Stimulated activated CD8-positive, alpha-beta memory T cell treated with anti-CD3 and anti-CD28 coated beads, Interleukin-2, amount 100 ng/mL, for 1 hour (primary cell): ENCODE data around the gene BBS2.
"Not testable (repeated sequence)": the region's sequence is repeated elsewhere in the genome, so short reads cannot be mapped to it uniquely, and the experiment has no call there.

Experiments used
- DNase-seq, 2 donors: peaks; one replicate each; pipeline ENCODE4 v3.0.0-alpha.2; 2020; ENCODE audit warnings: low read depth in 2 of 2

Gene BBS2

GRCh38 chr16:56520251-56520577 lies 390 bp upstream of the BBS2 start:
- no peak for DNase-seq

- DNase-seq, result no peak
Observed at GRCh38 chr16:56518425-56518824, 1.4 kb downstream of the BBS2 start.

DNA sequence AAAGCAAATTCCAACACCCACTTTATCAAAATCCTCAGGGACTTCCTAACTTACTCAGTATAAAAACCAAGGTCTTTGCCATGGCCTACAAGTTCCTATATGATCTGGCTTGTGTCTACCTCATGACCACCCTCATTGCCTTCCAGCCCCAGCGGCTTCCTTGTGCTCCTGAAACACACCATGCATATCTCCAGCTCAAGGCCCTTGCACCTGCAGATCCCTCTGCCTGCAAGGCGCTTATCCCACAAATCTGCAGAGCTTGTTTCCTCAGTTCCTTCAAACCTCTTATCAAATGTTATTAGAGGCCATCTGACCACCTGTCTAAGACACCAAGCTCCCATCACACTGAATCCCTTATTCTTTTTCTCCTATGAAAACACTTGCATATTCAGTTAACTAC lies 2.6 kb downstream of the BBS2 start:
- no peak for DNase-seq

GRCh38 chr16:56515665-56516064 lies 4.2 kb downstream of the BBS2 start:
- no peak for DNase-seq

DNA sequence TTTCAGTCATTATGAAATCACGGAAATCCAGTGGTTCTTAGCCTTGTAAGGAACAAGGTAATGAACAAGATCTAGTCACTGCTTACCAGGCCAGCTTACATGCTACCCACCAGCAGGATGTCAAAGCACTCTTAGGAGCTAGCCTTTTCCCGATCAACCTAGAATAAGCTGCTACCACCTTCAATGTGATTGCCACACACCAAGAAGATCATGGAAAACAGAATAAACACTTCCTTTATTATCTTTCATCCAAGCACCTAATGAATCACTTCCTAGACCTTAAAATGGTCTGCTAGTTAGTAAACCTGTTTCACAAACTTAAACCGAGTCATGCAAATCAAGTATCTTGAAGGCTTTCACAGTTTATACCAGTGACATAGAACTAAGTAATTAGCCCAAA lies 5.0 kb downstream of the BBS2 start:
- no peak for DNase-seq

- DNase-seq, result peak; percentile 12 to 15
Observed at GRCh38 chr16:56513972-56514371, 5.9 kb downstream of the BBS2 start.

DNA sequence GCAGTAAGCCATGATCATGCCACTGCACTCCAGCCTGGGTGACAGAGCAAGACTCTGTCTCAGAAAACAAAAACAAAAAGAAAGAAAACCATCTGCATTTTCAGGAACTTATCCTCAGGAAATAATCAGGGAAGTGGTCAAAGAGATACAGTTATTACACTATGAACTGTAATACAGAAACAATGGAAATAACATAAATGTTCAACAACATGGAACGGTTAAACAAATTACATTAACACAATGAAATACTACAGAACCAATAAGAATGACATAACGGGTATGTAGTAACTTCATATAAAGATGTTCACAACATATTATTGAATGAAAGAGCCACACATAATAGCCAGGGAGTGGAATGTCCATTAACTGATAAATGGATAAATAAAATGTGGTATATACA lies 6.7 kb downstream of the BBS2 start:
- DNase-seq, result no peak

- DNase-seq, result no peak
Observed at GRCh38 chr16:56512025-56512424, 7.8 kb downstream of the BBS2 start.

GRCh38 chr16:56510544-56510943 lies 9.3 kb downstream of the BBS2 start:
- no peak for DNase-seq

GRCh38 chr16:56506941-56507340 lies 12.9 kb downstream of the BBS2 start:
- DNase-seq, result no peak

- DNase-seq, result no peak
Observed at GRCh38 chr16:56505181-56505580, 14.6 kb downstream of the BBS2 start.

DNA sequence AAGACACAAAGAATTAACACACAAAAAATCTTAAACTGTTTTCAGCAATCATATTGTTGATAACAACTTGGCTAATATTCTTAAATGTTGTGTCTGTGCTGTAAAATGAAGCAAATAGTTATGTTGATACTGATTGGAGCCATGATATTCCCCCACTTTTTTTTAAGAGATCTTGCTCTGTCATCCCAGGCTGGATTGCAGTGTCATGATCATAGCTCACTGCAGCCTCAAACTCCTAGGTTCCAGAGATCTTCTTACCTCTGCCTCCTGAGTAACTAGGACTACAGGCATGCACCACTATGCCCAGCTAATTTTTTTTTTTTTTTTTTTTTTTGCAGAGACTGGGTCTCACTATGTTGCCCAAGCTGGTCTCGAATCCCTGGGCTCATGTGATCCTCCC lies 26.0 kb downstream of the BBS2 start:
- DNase-seq, result no peak

DNA sequence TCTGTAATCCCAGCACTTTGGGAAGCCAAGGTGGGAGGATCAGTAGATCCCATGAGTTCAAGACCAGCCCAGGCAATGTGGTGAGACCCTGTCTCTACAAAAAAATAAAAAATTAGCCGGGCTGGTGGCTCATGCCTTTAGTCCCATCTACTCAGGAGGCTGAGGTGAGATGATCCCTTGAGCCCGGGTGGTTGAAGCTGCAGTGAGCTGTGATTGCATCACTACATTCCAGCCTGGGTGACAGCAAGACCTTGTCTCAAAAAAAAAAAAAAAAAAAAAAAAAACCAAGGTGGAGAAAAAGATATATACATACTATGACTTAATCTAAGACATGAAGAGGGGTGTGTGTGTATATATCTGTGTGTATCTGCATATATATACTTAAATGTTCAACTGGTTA lies 26.7 kb downstream of the BBS2 start:
- DNase-seq, result no peak

DNA sequence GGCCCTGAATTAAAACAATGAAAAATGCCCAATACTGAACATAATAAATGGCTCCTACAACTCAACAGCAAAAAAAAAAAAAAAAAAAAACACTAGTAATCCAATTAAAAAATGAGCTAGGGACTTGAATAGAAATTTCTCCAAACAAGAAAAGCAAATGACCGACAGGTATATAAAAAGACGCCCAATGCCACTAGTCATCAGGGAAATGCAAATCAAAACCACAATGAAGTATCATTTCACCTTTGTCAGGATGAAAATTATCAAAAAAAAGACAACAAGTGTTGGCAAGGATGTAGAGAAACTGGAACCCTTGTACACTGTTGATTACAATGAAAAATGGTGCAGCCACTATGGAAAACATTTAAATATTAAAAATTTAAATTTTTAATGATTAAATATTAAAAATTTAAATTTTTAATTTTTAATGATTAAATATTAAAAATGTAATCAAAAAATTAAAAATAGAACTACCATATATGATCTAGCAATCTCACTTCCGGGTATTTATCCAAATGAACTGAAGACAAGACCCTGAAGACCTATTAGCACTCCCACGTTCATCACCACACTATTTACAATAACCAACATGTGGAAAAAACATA lies 28.1 kb downstream of the BBS2 start:
- no peak for DNase-seq

DNA sequence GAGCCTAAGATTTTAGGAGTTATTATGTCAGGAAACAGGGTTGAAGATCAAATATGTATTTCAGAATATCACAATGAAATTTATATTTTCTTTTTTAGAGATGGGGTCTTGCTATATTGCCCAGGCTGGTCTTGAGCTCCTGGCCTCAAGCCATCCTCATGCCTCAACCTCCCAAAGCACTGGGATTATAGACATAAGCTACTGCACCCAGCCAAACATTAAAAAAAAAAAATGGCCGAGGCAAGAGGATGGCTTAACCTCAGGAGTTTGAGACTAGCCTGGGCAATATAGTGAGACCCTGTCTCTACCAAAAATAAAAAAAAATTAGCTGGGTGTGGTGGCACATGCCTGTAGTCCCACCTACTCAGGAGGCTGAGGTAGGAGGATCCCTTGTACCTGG lies 31.0 kb downstream of the BBS2 start:
- DNase-seq, result not testable (repeated sequence)

GRCh38 chr16:56488035-56488434 lies 31.8 kb downstream of the BBS2 start:
- no peak for DNase-seq

DNA sequence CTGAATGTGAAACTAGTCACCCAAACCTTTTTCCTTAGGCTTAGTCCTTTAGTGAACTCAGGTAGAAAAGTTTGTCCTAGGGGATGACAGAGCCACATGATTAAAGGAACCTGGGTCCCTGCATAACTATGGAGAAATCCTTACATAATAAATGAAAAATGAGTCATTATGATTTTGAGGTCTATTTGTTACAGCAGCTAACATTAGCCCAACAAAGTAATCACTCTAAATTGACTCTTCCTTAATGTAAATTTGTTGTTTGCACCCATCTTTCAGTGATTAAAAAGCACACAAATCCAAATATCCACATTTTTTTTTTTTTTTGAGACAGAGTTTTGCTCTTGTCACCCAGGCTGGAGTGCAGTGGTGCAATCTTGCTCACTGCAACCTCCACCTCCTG lies 36.4 kb downstream of the BBS2 start:
- no peak for DNase-seq

- no peak for DNase-seq
Observed at GRCh38 chr16:56482683-56483236, 37.1 kb downstream of the BBS2 start.

DNA sequence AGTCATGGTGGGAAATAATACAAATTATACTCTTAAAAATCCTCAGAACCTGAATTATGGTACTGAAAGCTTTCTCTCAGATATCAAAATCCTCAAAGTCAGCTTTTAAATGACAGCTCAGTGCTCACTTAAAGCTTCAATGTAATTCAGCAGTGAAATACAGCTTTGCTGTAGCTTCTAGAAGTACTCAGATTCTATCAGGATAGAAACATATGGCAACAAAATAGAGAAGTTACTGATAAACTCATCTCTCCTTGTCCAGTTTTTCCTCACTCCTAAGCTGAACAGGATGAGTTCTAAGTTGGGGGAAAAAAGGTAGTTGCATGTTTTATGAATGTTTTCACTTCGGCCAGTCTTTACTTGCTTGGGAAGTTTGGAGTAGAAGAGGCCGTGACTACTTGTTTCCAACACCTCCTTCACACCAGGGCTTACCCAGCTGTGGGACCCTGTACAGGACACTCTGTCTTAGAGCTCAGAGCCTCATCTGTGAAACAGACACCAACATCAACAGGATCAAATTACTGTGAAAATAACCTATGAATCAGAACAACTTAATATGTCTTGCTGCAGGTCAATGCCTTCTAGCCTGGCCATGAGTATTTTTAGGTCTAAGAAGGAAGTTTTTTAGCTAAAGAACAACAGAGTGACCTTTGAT lies 38.2 kb downstream of the BBS2 start:
- DNase-seq, result no peak

- no peak for DNase-seq
Observed at GRCh38 chr16:56480776-56481467, 38.9 kb downstream of the BBS2 start.

- DNase-seq, result no peak
Observed at GRCh38 chr16:56479469-56479868, 40.4 kb downstream of the BBS2 start.

DNA sequence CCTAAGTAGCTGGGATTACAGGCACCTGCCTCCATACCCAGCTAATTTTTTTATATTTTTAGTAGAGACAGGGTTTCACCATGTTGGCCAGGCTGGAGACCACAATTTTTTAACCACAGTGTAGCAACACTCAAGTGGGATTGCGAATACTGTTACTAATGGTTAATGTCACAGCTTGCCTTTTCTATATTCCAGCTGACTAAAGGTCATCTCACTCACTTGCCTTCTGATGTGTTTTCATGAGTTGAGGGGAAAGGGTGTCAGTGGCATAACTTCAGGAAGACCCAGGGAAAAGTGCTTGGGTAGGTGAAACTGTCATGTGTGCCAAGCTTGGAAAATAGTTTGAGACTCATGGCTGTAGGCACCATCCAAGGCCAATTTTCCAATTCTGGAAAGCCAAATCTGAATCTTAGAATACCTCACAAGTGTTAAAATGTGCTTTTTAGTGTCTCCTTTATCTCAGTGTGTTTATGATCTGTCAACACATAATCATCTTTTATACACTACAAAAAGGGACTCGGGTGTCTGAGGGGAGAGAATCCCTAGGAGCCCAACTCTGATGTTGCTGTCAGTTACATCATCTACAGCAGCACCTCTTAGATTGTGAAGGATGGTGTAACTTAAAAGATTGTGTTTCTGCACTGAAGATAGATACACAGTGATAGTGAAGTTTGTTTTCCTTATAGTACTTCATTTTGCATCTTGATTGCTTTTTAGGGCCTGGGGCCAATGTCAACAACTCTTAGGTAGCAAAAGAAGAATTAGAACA lies 41.4 kb downstream of the BBS2 start:
- DNase-seq, result no peak
